GM12892 (cell line): ENCODE measurements around the gene OR56A1.

Experiments
- DNase-seq: peaks from one replicate; pipeline ENCODE4 v3.0.0; 2011; ENCODE audit not compliant: insufficient read length
- FAIRE-seq: peaks from 2 replicates; lab custom pipeline; 2011; peaks lifted over from hg19 to GRCh38; lab: Jason Lieb, UNC
- POLR2A ChIP-seq: IDR thresholded peaks from 2 replicates; pipeline ENCODE4 v1.6.1; 2011; ENCODE audit warnings: low read depth, low read length, control low read depth
- POLR2AphosphoS5 ChIP-seq: IDR thresholded peaks from 2 replicates; pipeline ENCODE4 v1.6.1; 2011; ENCODE audit warnings: low read depth, low read length, control low read depth
- TAF1 ChIP-seq: IDR thresholded peaks from 2 replicates; pipeline ENCODE4 v1.6.1; 2011; ENCODE audit warnings: low read depth, mild to moderate bottlenecking, control low read depth, low read length, borderline replicate concordance

Gene OR56A1

DNA sequence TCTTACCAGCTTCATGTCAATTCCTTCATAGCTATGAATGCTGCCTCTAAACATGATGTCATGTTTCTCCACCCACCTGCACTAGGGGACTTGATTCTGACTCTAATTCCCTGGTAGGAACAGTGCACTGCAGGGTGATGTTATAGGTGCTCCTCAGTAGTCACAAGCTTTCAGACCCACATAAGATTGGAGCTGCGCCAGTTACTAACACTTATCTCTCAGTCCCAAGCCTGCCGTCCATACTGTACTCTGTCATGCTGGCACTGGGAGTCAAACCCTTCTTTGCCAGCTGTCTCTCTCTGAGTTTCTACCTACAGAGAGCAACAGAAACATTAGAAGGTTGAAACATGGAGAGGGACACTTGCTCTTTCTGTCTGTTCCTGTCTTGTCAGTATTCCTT, 5.5 kb downstream of the OR56A1 start:
- FAIRE-seq: no peak
- TF ChIP-seq TAF1: no peak
- TF ChIP-seq POLR2AphosphoS5: no peak
- TF ChIP-seq POLR2A: no peak
- no peak for DNase-seq

DNA sequence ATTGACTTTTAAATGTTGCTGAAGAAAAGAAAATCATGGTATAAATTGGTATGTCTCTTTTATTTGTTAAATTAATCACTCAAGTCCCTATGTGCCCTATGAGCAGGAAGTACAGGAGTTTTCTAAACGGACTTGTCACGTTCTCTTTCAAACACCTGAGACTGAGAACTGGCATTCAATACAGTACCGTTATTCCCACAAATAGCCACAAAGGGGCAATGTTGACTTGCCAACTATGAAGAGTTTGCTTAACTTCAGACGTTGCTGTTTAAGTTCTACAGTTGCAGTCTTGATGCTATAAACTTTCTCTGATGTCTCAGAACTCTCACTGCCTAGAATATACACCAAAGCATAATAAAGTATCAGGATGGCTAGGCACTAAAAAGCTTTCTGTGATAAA, 7.6 kb downstream of the OR56A1 start:
- DNase-seq (no peak), FAIRE-seq (no peak)

DNA sequence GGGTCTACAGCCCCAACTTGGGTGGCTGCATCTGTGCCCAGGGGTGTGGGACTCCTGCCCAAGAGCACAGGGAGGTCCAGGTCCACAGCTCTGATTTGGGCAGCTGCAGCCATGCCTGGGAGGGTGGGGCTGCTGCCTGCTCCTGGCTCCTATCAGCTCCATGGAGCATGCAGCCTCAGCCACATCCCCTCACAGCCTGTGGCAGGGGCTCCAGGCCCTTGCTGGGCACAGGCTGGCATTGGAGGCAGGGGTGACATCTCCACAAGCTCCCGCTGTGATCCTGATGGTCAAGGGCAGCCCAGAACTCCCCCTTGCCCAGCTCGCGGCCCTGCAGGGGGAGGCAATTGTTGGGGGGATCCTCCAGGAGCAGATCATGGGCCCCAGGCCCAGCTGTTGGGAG, 17.5 kb downstream of the OR56A1 start:
- FAIRE-seq (no peak), DNase-seq (no peak)
- TF ChIP-seq TAF1: no peak
- TF ChIP-seq POLR2A: no peak
- TF ChIP-seq POLR2AphosphoS5: no peak

More for the DNA sequence above, 7.6 kb downstream of the OR56A1 start:
- TF ChIP-seq POLR2AphosphoS5: no peak
- TF ChIP-seq TAF1: no peak
- no peak for TF ChIP-seq POLR2A

DNA sequence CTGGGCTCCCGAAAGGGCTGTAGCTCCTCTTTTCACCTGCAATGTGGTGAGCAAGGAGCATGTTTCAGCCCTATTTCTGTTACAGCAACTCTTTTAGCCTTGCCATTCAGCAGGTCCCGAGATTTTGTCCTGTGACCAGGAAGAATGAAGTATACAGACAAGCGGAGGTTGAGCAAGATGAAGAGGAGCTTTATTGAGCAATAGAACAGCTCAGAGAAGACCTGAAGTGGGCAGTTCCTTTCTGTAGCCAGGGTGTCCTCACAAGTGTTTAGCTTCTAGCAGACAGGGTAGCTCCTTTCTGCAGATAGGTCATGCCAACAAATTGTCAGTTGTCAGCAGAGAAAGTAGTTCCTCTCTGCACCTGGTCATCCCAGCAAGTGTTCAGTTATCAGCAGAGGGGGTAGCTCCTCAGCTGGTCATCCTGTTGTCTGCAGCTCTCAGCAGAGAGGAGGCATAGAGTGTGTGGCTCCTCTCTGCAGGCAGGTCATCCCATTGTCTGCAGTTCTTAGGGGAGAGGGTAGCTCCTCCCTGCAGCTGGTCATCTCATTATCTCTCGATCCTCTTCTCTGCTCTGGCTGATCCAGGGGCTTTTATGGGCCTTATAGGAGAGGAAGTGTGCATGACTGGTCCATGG, 18.4 kb downstream of the OR56A1 start:
- FAIRE-seq (no peak), DNase-seq (no peak)
- TF ChIP-seq POLR2AphosphoS5 (no peak), TAF1 (no peak), POLR2A (no peak)

DNA sequence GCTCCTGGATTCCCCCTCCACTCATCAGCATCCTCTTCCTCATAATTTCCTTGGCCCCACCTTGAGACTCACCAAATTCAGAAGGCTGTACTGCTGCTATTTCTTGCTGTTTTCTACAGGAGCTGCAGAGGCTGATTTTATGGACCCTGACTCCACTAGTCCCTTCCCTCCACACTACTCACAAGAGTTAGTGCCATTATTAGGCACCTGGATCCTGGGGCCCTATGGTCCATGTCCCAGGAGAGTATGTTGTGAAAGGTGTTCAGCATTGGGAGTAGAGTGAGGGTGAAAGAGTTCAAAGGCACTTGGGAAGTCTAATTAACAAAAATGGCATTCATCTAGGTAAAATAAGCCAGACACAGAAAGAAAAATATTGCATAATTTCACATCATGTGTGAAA, 23.7 kb downstream of the OR56A1 start, which contains the start of gene OR56A4:
OR56A4 (minus strand) TSS at position 101 of the 400 bp plus-strand sequence. CDS start 3,954 bp downstream, outside the sequence.
- TF ChIP-seq POLR2A (no peak), POLR2AphosphoS5 (no peak), TAF1 (no peak)
- no peak for DNase-seq
- no peak for FAIRE-seq

DNA sequence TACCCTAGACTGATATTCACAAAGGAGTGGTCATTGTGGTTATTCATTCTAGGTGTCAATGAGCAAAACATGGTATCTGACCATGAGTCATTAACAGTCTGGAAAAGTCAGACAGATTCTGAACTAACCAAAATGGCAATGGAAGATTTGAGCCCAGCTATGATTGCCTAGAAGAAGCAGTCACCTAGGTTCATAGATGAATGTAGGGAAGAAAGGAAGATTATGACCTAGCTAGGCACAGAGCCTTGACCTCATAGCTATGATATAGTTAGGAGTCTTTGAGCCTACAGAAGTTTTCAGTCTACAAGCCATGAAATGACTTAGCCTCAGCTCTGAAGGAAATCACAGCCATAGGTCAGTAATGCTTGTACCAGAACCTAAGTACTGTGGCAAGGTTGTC, 24.2 kb downstream of the OR56A1 start:
- TF ChIP-seq POLR2A: no peak
- no peak for TF ChIP-seq TAF1
- no peak for TF ChIP-seq POLR2AphosphoS5
- FAIRE-seq: no peak
- no peak for DNase-seq

DNA sequence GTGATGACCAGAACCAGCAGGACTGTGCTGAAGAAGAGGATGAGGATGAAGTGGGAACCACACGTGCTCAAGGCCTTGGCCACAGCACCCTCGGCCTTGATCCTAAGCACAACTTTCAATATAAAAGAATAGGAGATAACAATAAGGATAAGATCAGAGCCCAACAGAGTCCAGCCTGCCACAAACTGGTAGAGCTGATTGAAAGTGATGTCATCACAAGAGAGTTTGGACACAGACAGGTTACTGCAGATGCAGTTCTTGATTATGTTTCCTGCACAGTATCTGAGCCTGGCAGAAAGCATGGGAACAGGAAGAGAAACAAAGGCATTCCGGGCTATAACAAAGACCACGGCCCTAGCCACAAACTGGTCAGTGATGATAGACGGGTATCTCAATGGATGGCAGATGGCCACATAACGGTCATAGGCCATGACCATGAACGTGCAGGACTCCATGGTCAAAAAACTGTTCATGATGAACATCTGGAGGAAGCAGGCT, 28.3 kb downstream of the OR56A1 start:
- FAIRE-seq (no peak), DNase-seq (no peak)
- TF ChIP-seq TAF1 (no peak), POLR2AphosphoS5 (no peak), POLR2A (no peak)

DNA sequence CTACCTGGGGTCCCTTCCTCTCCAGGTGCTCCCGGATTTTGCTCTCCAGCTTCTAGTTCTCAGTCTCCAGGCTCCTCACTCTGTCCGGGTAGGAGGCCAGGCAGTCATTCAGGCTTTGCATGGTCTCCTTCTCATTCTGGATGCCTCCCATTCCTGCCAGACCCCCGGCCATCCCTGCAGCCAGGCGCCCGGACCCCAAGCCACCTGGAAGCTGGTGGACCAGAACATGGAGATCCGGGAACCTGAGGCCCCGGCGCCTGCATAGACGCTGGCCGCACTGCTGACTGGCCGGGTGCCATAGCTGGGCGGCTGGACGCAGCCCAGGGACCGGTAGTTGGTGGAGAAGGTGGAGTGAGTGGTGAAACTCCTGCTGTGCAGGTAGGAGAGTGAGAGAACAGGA, 35.8 kb downstream of the OR56A1 start:
- no peak for DNase-seq
- no peak for TF ChIP-seq TAF1
- no peak for TF ChIP-seq POLR2AphosphoS5
- TF ChIP-seq POLR2A: no peak
- FAIRE-seq: no peak

DNA sequence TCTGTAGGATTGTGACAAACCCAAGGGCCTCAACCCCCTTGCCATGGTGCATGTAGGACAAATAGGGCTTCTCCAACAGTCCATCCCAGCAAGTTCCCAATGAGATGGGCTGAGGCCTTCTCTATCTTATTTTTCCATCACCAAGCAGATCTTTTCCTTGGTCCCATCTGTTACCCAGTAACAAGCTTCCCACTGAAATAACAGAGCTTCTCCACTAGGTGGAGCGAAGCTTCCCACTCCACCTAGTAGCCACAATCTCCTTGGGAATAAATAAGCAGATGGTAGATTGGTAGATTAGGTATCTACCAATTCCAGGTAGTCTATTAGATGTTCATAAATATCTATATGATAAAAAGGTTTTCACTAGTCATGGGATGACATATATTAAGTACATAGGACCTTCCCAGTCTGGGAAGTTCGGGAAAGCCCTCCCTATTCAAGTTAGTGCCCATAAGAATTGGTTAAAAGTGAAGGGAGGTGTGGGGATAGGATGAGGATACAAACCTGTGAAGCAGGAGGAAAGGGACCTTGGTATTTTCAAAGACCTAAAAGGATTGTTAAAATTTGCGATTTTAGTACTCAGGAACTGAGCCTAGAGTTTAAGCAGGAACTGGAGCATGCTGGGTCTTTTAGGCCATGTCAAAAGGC, 37.8 kb downstream of the OR56A1 start:
- no peak for FAIRE-seq
- DNase-seq: no peak
- TF ChIP-seq POLR2A (no peak), POLR2AphosphoS5 (no peak), TAF1 (no peak)

DNA sequence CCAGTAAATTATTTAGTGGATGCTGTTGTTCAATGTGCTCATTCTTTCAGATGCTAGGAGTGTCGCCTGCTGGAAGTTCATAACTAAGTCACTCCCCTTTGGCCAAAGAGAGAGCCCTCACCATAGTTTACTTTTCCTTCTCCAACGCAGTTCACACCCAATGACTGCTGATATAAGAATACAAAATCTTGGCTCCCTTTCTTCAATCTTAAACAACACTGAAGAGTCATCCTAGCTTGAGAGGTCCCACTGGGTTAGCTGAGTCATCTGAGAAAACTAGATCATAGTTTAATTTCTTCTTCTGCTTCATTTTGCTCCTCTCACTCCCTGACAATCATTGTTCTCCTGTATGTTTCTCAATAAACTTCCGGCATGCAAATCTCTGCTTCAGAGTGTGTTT, 38.4 kb downstream of the OR56A1 start:
- DNase-seq: no peak
- no peak for TF ChIP-seq TAF1
- TF ChIP-seq POLR2A: no peak
- TF ChIP-seq POLR2AphosphoS5: no peak
- FAIRE-seq: no peak

DNA sequence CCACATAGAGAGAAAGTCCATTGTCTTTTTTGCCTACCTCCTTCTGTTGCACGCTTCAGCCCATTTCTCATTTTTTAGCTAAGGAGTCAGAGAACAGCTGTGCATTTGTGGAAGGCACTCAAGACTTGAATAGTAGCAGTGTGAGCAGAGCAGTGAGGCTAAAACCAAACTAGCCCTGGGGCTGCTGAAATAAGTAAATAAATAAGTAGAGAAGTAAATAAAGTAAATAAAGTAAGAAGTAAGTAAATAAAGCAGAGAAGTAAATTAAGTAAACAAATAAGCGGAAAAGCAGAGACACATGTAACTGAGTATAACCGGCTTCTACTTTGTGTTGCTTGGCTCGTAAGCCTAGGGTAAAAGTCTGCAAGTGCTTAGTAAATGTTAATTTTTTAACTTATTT, 41.4 kb downstream of the OR56A1 start:
- FAIRE-seq (no peak), DNase-seq (no peak)
- TF ChIP-seq TAF1: no peak
- TF ChIP-seq POLR2A: no peak
- no peak for TF ChIP-seq POLR2AphosphoS5

DNA sequence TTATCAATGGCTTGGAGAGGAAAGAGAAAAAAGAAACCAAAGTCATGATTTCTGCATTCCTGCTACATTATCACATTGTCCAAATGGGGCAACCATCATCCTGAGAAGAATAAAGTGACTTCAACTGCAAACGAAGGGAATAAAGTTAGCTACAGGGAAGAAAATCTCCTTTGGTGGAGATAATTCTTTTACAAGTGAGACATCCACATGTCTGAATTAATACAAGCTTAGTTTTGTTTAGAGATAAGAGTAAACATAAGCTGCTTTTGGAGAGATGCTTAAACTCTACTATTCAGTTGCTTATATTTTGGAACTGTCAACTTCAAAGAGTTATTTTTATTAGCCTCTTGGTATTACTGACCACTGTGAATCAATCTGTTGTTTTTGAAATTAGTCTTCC, 43.7 kb downstream of the OR56A1 start, which contains the start of gene OR52L1:
OR52L1 (minus strand) TSS at position 101 of the 400 bp plus-strand sequence; CDS start at position 46, 55 bp downstream.
- TF ChIP-seq TAF1: no peak
- no peak for TF ChIP-seq POLR2A
- no peak for TF ChIP-seq POLR2AphosphoS5
- FAIRE-seq: no peak
- DNase-seq: no peak
